ENCODE data around the gene TROAP. TPM values are rescaled to one million over a fixed set of nuclear protein-coding genes. Genes with fewer than 3 reads are reported as not detected.

Gene TROAP, protein sequence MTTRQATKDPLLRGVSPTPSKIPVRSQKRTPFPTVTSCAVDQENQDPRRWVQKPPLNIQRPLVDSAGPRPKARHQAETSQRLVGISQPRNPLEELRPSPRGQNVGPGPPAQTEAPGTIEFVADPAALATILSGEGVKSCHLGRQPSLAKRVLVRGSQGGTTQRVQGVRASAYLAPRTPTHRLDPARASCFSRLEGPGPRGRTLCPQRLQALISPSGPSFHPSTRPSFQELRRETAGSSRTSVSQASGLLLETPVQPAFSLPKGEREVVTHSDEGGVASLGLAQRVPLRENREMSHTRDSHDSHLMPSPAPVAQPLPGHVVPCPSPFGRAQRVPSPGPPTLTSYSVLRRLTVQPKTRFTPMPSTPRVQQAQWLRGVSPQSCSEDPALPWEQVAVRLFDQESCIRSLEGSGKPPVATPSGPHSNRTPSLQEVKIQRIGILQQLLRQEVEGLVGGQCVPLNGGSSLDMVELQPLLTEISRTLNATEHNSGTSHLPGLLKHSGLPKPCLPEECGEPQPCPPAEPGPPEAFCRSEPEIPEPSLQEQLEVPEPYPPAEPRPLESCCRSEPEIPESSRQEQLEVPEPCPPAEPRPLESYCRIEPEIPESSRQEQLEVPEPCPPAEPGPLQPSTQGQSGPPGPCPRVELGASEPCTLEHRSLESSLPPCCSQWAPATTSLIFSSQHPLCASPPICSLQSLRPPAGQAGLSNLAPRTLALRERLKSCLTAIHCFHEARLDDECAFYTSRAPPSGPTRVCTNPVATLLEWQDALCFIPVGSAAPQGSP
- 81.0 to 101 TPM (median 83.0 TPM) in 5 replicates for total RNA-seq (2022; extraction: Qiagen RNA extraction; ENCODE audit: low read depth)

GRCh38 chr12:49322708-49323523 lies at the start of gene TROAP:
TROAP (plus strand) TSS chr12:49323255; CDS start chr12:49323609, 354 bp downstream.

GRCh38 chr12:49295082-49295936 lies 27.7 kb upstream of the TROAP start, which contains the start of gene PRPH:
PRPH (plus strand) TSS chr12:49295147; CDS start chr12:49295201, 54 bp downstream.

DNA sequence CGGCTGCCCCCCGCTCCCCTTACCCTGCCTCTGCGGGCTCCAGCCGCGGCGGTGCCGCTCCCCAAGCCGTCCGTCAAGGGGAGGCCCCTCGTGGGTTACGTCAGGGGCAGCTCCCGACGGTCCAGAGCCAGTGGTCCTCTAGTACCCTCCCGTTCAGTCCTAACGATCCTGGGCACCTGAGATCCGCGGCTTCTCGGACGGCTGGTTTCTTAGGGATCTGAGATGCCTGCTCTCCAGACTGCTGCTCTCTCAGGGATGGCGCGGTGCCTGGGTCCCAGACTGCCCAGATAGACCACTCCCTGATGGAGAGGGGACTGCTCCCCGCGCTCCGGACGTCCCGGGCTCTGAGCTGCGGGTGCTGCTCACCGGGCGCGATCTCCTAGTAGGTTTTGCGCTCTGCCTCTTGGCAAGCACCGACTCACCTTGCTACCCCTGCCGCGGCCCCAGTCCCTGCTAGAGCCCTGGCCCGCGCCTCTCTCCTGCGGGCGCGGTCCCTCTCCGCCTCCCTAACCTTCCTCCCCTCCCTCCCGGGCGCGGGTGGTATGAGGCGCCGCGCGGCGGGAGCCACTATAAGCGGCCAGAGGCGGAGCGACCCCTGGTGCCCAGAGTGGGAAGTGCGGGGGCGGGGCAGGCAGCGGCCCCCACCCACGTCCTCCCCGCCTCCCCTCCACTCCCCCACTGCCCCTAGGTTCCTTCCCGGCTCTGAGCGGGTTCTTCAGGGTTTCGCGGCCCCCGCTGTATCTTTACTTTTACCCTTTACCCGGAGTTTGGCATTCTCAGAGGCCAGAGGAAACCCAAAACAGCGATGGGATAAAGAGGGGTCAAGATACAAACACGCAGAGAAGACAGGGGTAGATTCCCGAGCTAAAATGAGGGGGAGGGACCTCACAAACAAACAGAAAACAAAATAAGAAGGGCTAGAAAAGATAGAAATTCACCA lies 13.9 kb downstream of the TROAP start, which contains the start of gene C1QL4:
C1QL4 (minus strand) TSS at position 544 of the 940 bp plus-strand sequence. CDS start 711 bp downstream, outside the sequence.

DNA sequence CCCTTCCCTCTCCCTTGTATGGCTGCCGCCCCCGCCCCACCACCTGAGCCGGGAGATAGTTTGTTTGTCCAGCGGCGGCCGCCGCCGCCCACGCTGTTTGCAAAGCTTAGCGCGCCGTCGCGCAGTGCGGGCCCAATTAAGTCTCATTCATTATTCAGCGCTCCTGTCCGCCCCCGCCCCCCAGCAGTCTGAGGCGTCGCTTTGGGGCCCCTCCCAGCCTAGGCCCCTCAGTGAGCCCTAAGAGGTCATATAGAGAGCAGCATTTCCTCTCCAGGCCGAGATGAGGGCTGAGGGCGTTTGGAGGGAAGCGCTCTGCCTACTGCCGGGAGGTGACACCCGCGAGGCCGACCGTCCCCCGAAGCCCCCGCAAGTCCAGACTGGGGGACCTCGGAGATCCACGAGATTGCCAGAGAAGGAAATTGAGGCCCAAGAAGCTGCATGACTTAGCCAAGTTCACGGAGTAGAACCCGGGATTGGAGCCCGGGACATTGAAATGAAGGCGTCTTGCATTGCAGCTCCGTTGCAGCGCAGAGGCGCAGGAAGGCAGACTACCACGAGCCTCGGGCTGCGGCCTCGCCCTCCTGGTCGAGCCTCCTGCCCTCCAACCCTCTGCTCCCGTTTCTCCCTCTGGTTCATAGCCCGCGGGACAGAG lies 23.7 kb downstream of the TROAP start, which contains the start of gene DNAJC22:
DNAJC22 (plus strand) TSS at position 230 of the 652 bp plus-strand sequence. CDS start 1,985 bp downstream, outside the sequence.

GRCh38 chr12:49367381-49368239 lies 44.6 kb downstream of the TROAP start, which contains the start of gene SPATS2:
SPATS2 (plus strand) TSS chr12:49367462; CDS start chr12:49461013, 93,551 bp downstream.

Other genes starting within 250 kb of the TROAP start
- 0.02 TPM in 2 of 5 replicates, not detected in the others for gene DHH, start 228.5 kb upstream of the TROAP start, total RNA-seq (2022; extraction: Qiagen RNA extraction; ENCODE audit: low read depth)
- 13.0 to 18.6 TPM (median 17.5 TPM) in 5 replicates for gene LMBR1L, start 212.4 kb upstream of the TROAP start, total RNA-seq (2022; extraction: Qiagen RNA extraction; ENCODE audit: low read depth)
- gene TUBA1B, start 191.9 kb upstream of the TROAP start, total RNA-seq (2022; extraction: Qiagen RNA extraction; ENCODE audit: low read depth), result 2,295 to 2,611 TPM (median 2,449 TPM) in 5 replicates
- gene TUBA1A, start 134.2 kb upstream of the TROAP start, total RNA-seq (2022; extraction: Qiagen RNA extraction; ENCODE audit: low read depth), result 167 to 207 TPM (median 191 TPM) in 5 replicates
- 1,753 to 2,247 TPM (median 1,843 TPM) in 5 replicates for gene TUBA1C, start 58.2 kb upstream of the TROAP start, total RNA-seq (2022; extraction: Qiagen RNA extraction; ENCODE audit: low read depth)
- 0.52 to 1.2 TPM (median 0.83 TPM) in 5 replicates for gene PRPH, start 28.1 kb upstream of the TROAP start, total RNA-seq (2022; extraction: Qiagen RNA extraction; ENCODE audit: low read depth)
- 4.4 to 6.0 TPM (median 4.8 TPM) in 5 replicates for gene C1QL4, start 13.9 kb downstream of the TROAP start, total RNA-seq (2022; extraction: Qiagen RNA extraction; ENCODE audit: low read depth)
- gene DNAJC22, start 23.6 kb downstream of the TROAP start, total RNA-seq (2022; extraction: Qiagen RNA extraction; ENCODE audit: low read depth), result 20.5 to 25.1 TPM (median 23.7 TPM) in 5 replicates
- 31.2 to 37.2 TPM (median 37.1 TPM) in 5 replicates for gene SPATS2, start 44.2 kb downstream of the TROAP start, total RNA-seq (2022; extraction: Qiagen RNA extraction; ENCODE audit: low read depth)
- 2.6 to 3.3 TPM (median 3.0 TPM) in 5 replicates for gene KCNH3, start 215.8 kb downstream of the TROAP start, total RNA-seq (2022; extraction: Qiagen RNA extraction; ENCODE audit: low read depth)
- 62.7 to 71.4 TPM (median 66.5 TPM) in 5 replicates for gene MCRS1, start 244.9 kb downstream of the TROAP start, total RNA-seq (2022; extraction: Qiagen RNA extraction; ENCODE audit: low read depth)